Trophoblast cell (in vitro differentiated cells and primary cell): ENCODE measurements around the gene C1RL.
A peak's percentile ranks its signal among the peaks of the same experiment; 100 is the strongest.

Experiments
- DNase-seq, 2 donors: peaks; one replicate each; pipeline ENCODE4 v3.0.0-alpha.2; 2016
- H2AFZ ChIP-seq: 2 replicates; pipeline ENCODE4 v1.6.1; 2013; ENCODE audit warnings: low read length, moderate library complexity, mild to moderate bottlenecking; ENCODE audit not compliant: insufficient read depth, poor library complexity
- H2AK5ac ChIP-seq: 2 replicates; pipeline ENCODE4 v1.6.1; 2013; ENCODE audit warnings: mild to moderate bottlenecking, low read length
- H2BK120ac ChIP-seq: 2 replicates; pipeline ENCODE4 v1.6.1; 2013; ENCODE audit warnings: low read length, mild to moderate bottlenecking, moderate library complexity; ENCODE audit not compliant: insufficient read depth, poor library complexity
- H2BK12ac ChIP-seq: 2 replicates; pipeline ENCODE4 v1.6.1; 2013; ENCODE audit warnings: mild to moderate bottlenecking, low read length, moderate library complexity
- H2BK5ac ChIP-seq: 2 replicates; pipeline ENCODE4 v1.6.1; 2013; ENCODE audit warnings: low read length, low read depth, moderate library complexity, mild to moderate bottlenecking; ENCODE audit not compliant: poor library complexity
- H3K14ac ChIP-seq: 2 replicates; pipeline ENCODE4 v1.6.1; 2013; ENCODE audit warnings: mild to moderate bottlenecking, low read length
- H3K18ac ChIP-seq: 2 replicates; pipeline ENCODE4 v1.6.1; 2013; ENCODE audit warnings: mild to moderate bottlenecking, low read length
- H3K23ac ChIP-seq: 2 replicates; pipeline ENCODE4 v1.6.1; 2013; ENCODE audit warnings: low read length
- H3K27ac ChIP-seq: 2 replicates; pipeline ENCODE4 v1.5.1; 2013; ENCODE audit warnings: low read depth, mild to moderate bottlenecking, inconsistent platforms, low read length, moderate library complexity
- H3K27me3 ChIP-seq: 2 replicates; pipeline ENCODE4 v1.6.1; 2013; ENCODE audit warnings: inconsistent platforms, mild to moderate bottlenecking, low read length, moderate library complexity; ENCODE audit not compliant: insufficient read depth
- H3K36me3 ChIP-seq, 2 experiments: 1 replicate in 1 of 2; 2 replicates in 1 of 2; pipeline ENCODE4 v1.6.1; 2013; ENCODE audit warnings: low read length in 2 of 2, mild to moderate bottlenecking in 2 of 2, moderate library complexity in 1 of 2; ENCODE audit not compliant: insufficient read depth in 2 of 2, control insufficient read depth in 1 of 2
- H3K4ac ChIP-seq: 2 replicates; pipeline ENCODE4 v1.6.1; 2013; ENCODE audit warnings: low read depth, mild to moderate bottlenecking, low read length, moderate library complexity
- H3K4me1 ChIP-seq, 2 experiments: 1 replicate in 1 of 2; 2 replicates in 1 of 2; pipeline ENCODE4 v1.6.1; 2013; ENCODE audit warnings: low read length in 2 of 2, mild to moderate bottlenecking in 2 of 2, moderate library complexity in 1 of 2; ENCODE audit not compliant: insufficient read depth in 2 of 2, control insufficient read depth in 1 of 2
- H3K4me2 ChIP-seq: 2 replicates; pipeline ENCODE4 v1.6.1; 2013; ENCODE audit warnings: inconsistent platforms, mild to moderate bottlenecking, low read length, moderate library complexity
- H3K4me3 ChIP-seq: 2 replicates; pipeline ENCODE4 v1.5.1; 2013; ENCODE audit warnings: mild to moderate bottlenecking, low read depth, low read length, inconsistent platforms
- H3K79me1 ChIP-seq: one replicate; pipeline ENCODE4 v1.6.1; 2013; ENCODE audit warnings: low read length
- H3K79me2 ChIP-seq: 2 replicates; pipeline ENCODE4 v1.6.1; 2013; ENCODE audit warnings: low read length, mild to moderate bottlenecking; ENCODE audit not compliant: control insufficient read depth, insufficient read depth, poor library complexity
- H3K9ac ChIP-seq: 2 replicates; pipeline ENCODE4 v1.6.1; 2013; ENCODE audit warnings: mild to moderate bottlenecking, low read length
- H3K9me3 ChIP-seq: 2 replicates; pipeline ENCODE4 v1.6.1; 2013; ENCODE audit warnings: low read depth, mild to moderate bottlenecking, control low read depth, inconsistent platforms, low read length; ENCODE audit not compliant: insufficient read depth
- H4K12ac ChIP-seq: 2 replicates; pipeline ENCODE4 v1.6.1; 2013; ENCODE audit warnings: low read depth, mild to moderate bottlenecking, low read length, moderate library complexity
- H4K8ac ChIP-seq: 2 replicates; pipeline ENCODE4 v1.6.1; 2013; ENCODE audit warnings: low read depth, mild to moderate bottlenecking, low read length, moderate library complexity
- H4K91ac ChIP-seq: one replicate; pipeline ENCODE4 v1.6.1; 2013; ENCODE audit warnings: low read depth, mild to moderate bottlenecking, low read length, moderate library complexity
- WGBS: extraction: QIAGEN DNeasy Blood & Tissue Kit; methylation state at CpG from one replicate; pipeline ENCODE4 v1.1.7; 2013; ENCODE audit warnings: missing lambda C conversion rate; ENCODE audit not compliant: insufficient read length, insufficient coverage; ENCODE audit errors: extremely low coverage; 5-methylcytosine and 5-hydroxymethylcytosine counted together

The C1RL gene

DNA sequence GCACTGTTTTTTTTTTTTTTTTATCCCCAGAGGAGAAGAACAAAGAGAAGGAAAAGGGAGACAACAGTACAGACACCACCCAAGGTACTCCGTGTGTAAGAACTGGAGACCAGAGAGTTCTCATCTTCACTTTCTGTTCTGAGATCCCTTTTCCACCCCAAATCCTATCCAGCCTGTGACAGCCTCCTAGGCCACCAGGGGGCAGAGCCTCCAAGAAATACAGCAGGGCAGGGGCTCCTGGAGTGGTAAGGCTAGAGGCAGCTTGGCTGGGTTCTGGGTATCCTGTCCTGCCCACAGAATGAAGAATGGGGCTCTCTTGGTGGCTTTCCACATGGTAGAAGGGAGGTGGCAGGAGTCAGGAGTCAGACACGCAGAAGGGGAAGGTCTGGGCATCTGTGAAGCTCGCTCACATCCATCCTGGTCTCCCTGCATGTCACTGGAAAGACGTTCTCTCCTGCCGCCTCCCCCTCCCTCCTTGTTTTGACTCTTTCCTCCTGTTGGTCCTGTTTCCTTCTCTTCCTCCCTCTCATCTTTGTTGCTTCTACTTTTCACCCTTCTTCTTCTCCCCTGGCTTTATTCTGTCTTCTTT, 33.1 kb upstream of the C1RL start:
- Histone ChIP-seq H3K18ac (no peak overlapping the region), H4K12ac (no peak overlapping the region), H3K4me3 (no peak overlapping the region), H3K9ac (no peak overlapping the region), H3K4me2 (no peak overlapping the region), H3K79me1 (no peaks in the 10 kb centered on the region), H3K27me3 (no peaks in the 10 kb centered on the region), H2BK12ac (no peak overlapping the region), H2BK120ac (no peak overlapping the region), H3K79me2 (no peaks in the 10 kb centered on the region), H3K27ac (no peak overlapping the region), H2AFZ (no peak overlapping the region), H2AK5ac (no peak overlapping the region), H3K4ac (no peak overlapping the region), H4K8ac (no peak overlapping the region), H3K4me1 (peaks cover 0 to 2% of the 10 kb centered on the region in 2 experiments), H3K9me3 (no peaks in the 10 kb centered on the region), H3K36me3 (peaks cover 7 to 19% of the 10 kb centered on the region in 2 experiments), H3K14ac (no peak overlapping the region), H3K23ac (no peak overlapping the region), H2BK5ac (no peak overlapping the region), H4K91ac (no peak overlapping the region)
- DNase-seq: peak; percentile 46 to 73
- no CpG with 5 or more reads among the region's 5 CpGs for WGBS

DNA sequence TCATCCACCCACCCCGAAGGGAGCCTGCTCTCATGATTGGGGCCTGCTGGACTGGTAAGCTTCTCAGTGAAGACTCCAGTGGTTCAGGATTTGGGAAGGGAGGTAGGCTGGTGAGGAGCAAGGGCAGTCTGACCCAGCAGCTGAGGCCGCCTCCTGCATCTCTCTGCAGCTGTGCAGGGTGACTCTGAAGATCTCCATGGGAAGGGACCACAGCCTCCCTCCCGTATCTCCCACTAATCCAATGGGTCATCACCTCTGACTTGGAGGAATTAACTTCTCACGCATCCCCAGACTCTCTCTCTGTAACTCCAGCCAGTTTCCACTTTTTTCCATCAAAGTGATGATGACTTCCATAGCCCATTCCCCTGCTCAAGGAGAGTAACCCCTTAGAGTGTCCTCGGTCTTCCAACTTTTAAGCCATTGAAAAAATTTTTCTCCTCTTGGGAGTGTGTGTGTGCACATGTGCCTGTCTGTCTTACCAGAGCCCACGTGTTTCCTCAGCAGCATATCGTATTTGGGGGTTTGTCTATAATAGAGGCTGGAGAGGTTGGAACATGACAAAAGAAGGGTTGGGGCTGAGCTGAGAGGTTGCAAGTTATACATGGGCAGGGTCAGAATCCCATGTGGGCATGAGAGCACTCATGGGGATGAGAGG, 32.5 kb upstream of the C1RL start:
- WGBS: no CpG with 5 or more reads among the region's 7 CpGs
- Histone ChIP-seq H3K9me3 (no peaks in the 10 kb centered on the region), H3K14ac (no peak overlapping the region), H3K27ac (no peak overlapping the region), H3K4ac (no peak overlapping the region), H4K12ac (no peak overlapping the region), H4K8ac (no peak overlapping the region), H3K4me2 (no peak overlapping the region), H4K91ac (no peak overlapping the region), H3K79me1 (no peaks in the 10 kb centered on the region), H3K36me3 (peaks cover 12 to 22% of the 10 kb centered on the region in 2 experiments), H2BK120ac (no peak overlapping the region), H3K9ac (no peak overlapping the region), H3K18ac (no peak overlapping the region), H3K4me3 (no peak overlapping the region), H3K4me1 (peaks cover 0 to 2% of the 10 kb centered on the region in 2 experiments), H3K79me2 (no peaks in the 10 kb centered on the region), H3K23ac (no peak overlapping the region), H2BK5ac (no peak overlapping the region), H3K27me3 (no peaks in the 10 kb centered on the region), H2BK12ac (no peak overlapping the region), H2AFZ (no peak overlapping the region), H2AK5ac (no peak overlapping the region)
- DNase-seq: no peak

GRCh38 chr12:7139200-7139599, 30.2 kb upstream of the C1RL start:
- H4K91ac ChIP-seq: no peak overlapping the region
- peaks cover 26 to 39% of the 10 kb centered on the region in 2 experiments for H3K36me3 ChIP-seq
- H2BK120ac ChIP-seq: no peak overlapping the region
- H2BK12ac ChIP-seq: no peak overlapping the region
- H3K79me2 ChIP-seq: no peaks in the 10 kb centered on the region
- H3K9me3 ChIP-seq: no peaks in the 10 kb centered on the region
- H2AK5ac ChIP-seq: no peak overlapping the region
- H3K18ac ChIP-seq: no peak overlapping the region
- no peak overlapping the region for H2AFZ ChIP-seq
- no peak overlapping the region for H3K14ac ChIP-seq
- H3K4me3 ChIP-seq: no peak overlapping the region
- no peak overlapping the region for H3K4ac ChIP-seq
- H3K23ac ChIP-seq: no peak overlapping the region
- no peak overlapping the region for H4K12ac ChIP-seq
- no peak overlapping the region for H2BK5ac ChIP-seq
- H3K9ac ChIP-seq: no peak overlapping the region
- no peak overlapping the region for H3K27ac ChIP-seq
- peak in 1 of 2 donors; percentile 4 for DNase-seq
- no peaks in the 10 kb centered on the region for H3K79me1 ChIP-seq
- no peak overlapping the region for H3K4me2 ChIP-seq
- WGBS: no CpG with 5 or more reads among the region's 2 CpGs
- no peaks in the 10 kb centered on the region for H3K4me1 ChIP-seq
- no peak overlapping the region for H4K8ac ChIP-seq
- H3K27me3 ChIP-seq: no peaks in the 10 kb centered on the region

DNA sequence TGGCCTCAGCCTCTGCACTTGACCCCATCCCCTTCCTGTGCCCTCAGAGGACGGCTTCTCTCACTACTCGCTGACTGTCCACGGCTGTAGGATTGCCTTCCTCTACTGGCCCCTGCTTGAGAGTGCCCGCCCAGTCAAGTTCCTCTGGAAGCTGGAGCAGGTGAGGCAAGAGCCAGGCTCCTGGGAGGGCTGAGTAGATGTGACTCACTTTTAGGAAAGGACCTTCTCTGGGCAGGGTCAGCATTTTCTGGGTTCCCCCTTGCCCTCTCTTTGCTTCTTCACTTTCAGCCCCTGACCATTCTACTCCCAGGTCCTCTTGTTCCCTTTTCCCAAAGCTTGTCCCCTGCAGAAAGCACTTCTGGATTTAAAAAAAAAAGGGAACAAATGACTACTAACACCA, 28.9 kb upstream of the C1RL start:
- no peak overlapping the region for H2AFZ ChIP-seq
- H2BK12ac ChIP-seq: no peak overlapping the region
- no peak overlapping the region for H3K23ac ChIP-seq
- no peak overlapping the region for H2BK120ac ChIP-seq
- peaks cover 26 to 43% of the 10 kb centered on the region in 2 experiments for H3K36me3 ChIP-seq
- H3K79me2 ChIP-seq: no peaks in the 10 kb centered on the region
- no peak overlapping the region for H4K12ac ChIP-seq
- H3K9ac ChIP-seq: no peak overlapping the region
- no peak overlapping the region for H3K4me2 ChIP-seq
- H4K91ac ChIP-seq: no peak overlapping the region
- no peak overlapping the region for H3K18ac ChIP-seq
- no peaks in the 10 kb centered on the region for H3K9me3 ChIP-seq
- no peaks in the 10 kb centered on the region for H3K4me1 ChIP-seq
- H3K4me3 ChIP-seq: no peak overlapping the region
- H3K79me1 ChIP-seq: no peaks in the 10 kb centered on the region
- no peak overlapping the region for H3K27ac ChIP-seq
- H4K8ac ChIP-seq: no peak overlapping the region
- H2AK5ac ChIP-seq: no peak overlapping the region
- WGBS: no CpG with 5 or more reads among the region's 4 CpGs
- H3K14ac ChIP-seq: no peak overlapping the region
- no peak overlapping the region for H3K4ac ChIP-seq
- no peaks in the 10 kb centered on the region for H3K27me3 ChIP-seq
- H2BK5ac ChIP-seq: no peak overlapping the region
- DNase-seq: peak in 1 of 2 donors; percentile 23
